GM10248 (cell line): ENCODE results near the gene BLMH.

Experiments used
- CTCF ChIA-PET: fragments of 300-600 bp; sonication (Branson Sonifier 250); formaldehyde crosslinking; extraction: SDS; loops from one replicate; lab custom pipeline; 2021; ENCODE audit warnings: antibody characterized with exemption; lab: Yijun Ruan, JAX
- POLR2A ChIA-PET: fragments of 350-650 bp; sonication (Branson Sonifier 250); formaldehyde crosslinking; extraction: SDS; loops from one replicate; lab custom pipeline; 2020; ENCODE audit warnings: antibody characterized with exemption; lab: Yijun Ruan, JAX
- DNase-seq: peaks from one replicate; pipeline ENCODE4 v3.0.0; 2012; ENCODE audit errors: extremely low spot score
- TF ChIP-seq, protein P1 (sequence below): IDR thresholded peaks from 2 replicates; pipeline ENCODE4 v1.5.1; 2012; ENCODE audit warnings: mild to moderate bottlenecking, low read depth; ENCODE audit errors: extremely low read depth, missing control alignments, control extremely low read depth

BLMH gene

DNA sequence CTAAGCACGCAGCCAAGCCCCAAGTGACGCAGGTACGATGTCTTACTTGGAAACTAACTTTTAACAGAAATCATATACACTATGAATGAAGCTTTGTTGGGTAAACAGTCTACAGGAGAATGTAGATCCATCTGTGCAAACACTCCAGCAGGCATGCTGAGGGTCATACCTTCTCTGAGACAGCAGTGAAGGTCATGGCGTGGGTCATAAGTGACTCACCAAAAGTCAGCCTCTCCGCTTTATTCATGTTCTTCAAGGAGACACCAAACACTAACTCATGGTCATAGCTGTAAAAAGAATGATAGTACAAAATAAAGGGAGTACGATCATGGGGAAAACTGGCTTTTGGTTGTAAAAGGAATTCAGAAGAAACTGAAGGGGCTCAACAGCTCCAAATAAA is 20.6 kb downstream of the BLMH start:
- ChIA-PET CTCF (interaction anchor here (0.9 to 1.4 kb wide), 5 partner anchors 22 to 178 kb away, joined by 3 to 5 read pairs (median 3); partner anchors contain the start of gene SLC6A4), POLR2A (no interaction called here)
- DNase-seq: no peak
- TF ChIP-seq, protein P1, sequence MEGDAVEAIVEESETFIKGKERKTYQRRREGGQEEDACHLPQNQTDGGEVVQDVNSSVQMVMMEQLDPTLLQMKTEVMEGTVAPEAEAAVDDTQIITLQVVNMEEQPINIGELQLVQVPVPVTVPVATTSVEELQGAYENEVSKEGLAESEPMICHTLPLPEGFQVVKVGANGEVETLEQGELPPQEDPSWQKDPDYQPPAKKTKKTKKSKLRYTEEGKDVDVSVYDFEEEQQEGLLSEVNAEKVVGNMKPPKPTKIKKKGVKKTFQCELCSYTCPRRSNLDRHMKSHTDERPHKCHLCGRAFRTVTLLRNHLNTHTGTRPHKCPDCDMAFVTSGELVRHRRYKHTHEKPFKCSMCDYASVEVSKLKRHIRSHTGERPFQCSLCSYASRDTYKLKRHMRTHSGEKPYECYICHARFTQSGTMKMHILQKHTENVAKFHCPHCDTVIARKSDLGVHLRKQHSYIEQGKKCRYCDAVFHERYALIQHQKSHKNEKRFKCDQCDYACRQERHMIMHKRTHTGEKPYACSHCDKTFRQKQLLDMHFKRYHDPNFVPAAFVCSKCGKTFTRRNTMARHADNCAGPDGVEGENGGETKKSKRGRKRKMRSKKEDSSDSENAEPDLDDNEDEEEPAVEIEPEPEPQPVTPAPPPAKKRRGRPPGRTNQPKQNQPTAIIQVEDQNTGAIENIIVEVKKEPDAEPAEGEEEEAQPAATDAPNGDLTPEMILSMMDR: no peak

DNA sequence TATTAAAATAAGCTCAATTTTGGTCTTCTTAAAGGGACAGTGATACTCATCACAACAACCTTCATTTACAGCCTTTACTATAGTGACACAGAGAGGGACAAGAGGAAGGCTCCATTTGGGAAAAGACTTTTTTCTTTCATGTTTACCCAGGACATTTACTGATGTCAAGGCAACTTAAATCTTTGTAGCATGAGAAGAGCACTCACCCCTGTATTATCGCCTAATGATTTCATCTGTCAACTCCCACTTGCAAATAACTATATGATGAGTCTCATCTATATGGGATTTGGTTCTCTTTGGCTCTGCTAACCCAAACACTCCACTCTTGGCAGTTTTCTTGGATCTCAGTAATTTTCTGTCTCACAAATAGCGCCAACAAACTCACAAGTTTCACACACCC is 24.1 kb downstream of the BLMH start:
- POLR2A ChIA-PET: no interaction called here
- CTCF ChIA-PET: interaction anchor here (1.5 kb wide), 1 partner anchor 12 kb away, joined by 6 read pairs; no protein-coding TSS in a partner anchor
- TF ChIP-seq, protein P1: no peak
- no peak for DNase-seq

DNA sequence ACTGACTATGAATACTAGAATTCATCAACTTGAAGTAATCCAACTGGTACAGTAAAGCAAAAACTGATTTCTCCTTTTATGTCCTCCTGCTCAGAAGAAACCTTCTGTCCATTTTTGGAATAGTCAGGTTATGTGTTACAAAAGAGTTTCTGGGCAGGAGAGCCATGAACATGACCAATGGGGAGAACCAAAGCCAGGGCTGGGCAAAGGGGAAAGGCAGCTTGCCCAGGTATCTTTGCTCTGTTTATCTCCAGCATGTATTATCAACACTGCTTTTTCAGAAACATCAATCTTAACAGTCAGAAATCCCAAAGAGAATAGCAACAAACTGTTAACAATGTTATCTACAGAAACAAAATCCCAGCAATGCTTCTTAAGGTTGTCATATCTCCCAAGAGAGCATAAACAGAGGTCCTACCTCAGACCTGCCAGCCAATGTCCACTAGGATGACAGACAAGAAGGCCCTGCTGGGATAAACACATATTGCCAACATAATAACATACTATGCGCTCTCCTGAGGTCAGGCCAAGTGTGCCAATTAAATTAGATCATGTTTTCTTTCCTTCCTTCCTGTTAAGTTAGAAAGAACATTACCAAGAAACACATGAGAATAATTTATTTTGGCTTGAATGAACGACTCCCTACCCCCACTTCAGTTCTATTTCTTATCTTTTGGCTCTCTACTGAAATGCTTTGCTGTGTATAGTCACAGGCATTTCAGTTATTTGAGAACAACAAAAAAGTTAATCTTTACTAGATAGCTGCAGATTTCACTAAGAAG is 28.0 kb downstream of the BLMH start:
- DNase-seq: no peak
- POLR2A ChIA-PET: no interaction called here
- CTCF ChIA-PET: no interaction called here

GRCh38 chr17:30256756-30257506 is 34.8 kb downstream of the BLMH start:
- DNase-seq: no peak
- ChIA-PET POLR2A (no interaction called here), CTCF (interaction anchor here (0.9 to 1.9 kb wide), 3 partner anchors 18 to 80 kb away, joined by 3 to 5 read pairs (median 4); no protein-coding TSS in a partner anchor)
- TF ChIP-seq, protein P1: no peak

More for the DNA sequence above, 28.0 kb downstream of the BLMH start:
- TF ChIP-seq, protein P1: no peak

DNA sequence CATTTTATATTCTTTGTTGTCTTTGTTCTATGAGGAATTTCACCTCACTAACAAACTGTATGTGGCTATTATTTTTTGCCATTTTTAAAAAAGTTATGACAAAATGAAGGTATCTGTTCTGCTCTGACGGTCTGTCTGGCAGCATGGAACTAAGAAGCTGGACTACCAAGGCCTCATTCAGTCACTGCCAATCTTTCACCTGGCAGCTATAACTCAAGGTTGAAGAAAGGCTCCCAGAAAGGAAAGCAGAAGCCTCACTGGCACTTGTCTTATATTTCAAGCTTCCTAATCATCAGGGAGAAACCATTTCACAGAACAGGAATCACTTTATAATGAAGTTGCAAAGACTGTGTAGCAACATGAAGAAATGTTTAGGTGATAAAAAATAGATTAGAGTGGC is 37.6 kb downstream of the BLMH start:
- no peak for DNase-seq
- ChIA-PET POLR2A (no interaction called here), CTCF (interaction anchor here (1.4 to 2.0 kb wide), 2 partner anchors 10 to 24 kb away, joined by 4 read pairs; no protein-coding TSS in a partner anchor)
- TF ChIP-seq, protein P1: no peak

GRCh38 chr17:30253312-30253711 is 38.4 kb downstream of the BLMH start:
- TF ChIP-seq, protein P1: no peak
- ChIA-PET POLR2A (no interaction called here), CTCF (interaction anchor here (0.7 to 2.0 kb wide), 3 partner anchors 9 to 157 kb away, joined by 3 to 4 read pairs (median 4); no protein-coding TSS in a partner anchor)
- DNase-seq: no peak
